8988T (cell line): Measurements from ENCODE around the gene HTD2.

ENCODE experiments used
- DNase-seq: peaks from one replicate; pipeline ENCODE4 v3.0.0; 2011

Gene HTD2

DNA sequence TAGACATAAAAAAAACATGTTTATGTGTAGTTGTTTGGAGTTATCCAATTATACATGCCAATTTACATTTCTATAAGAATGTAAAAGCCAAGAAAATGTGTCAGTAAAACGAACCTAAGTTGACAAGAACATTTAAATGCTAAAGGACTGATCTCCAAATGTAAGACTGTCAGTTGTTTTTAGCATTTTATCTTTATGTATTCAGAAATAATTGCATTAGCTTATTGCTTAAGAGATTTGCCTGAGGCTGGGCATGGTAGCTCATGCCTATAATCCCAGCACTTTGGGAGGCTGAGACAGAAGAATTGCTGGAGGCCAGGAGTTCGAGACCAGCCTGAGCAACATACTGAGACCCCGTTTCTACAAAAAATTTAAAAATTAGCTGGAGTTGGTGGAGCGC lies 53.3 kb downstream of the HTD2 start:
- DNase-seq, result no peak

DNA sequence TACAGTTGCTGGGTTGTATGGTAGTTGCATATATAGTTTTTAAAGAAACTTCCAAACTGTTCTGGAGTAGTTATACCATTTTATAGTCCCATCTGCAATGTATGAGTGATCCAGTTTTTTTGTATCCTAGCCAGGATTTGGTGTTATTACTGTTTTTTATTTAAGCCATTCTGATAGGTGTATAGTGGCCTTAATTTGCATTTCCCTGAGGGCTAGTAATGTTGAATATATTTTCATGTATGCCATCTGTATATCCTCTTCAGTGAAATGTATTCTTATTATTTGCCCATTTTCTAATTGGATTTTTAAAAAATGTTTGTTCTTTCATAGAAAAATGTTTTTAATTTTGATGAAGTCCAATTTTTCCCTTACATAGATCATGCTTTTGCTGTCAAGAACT lies 55.5 kb downstream of the HTD2 start:
- no peak for DNase-seq

DNA sequence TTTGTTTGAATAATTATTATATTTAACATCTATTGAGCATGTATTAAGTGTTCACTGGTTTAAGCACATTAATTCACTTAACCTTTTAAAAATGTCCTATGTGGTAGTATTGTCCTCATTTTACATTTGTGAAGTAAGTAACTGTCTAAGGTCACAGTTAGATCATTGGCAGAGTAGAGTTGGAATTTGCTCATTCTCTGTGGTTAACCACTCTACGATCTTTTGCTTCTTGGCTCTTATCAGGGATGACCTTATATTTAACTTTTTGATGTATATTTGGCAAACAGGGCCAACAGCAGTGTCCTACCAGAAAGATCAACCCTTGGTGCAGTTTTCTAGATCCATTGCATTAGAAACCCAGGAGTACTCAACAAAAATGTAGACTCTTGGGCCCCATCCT lies 60.4 kb downstream of the HTD2 start:
- DNase-seq, result no peak

DNA sequence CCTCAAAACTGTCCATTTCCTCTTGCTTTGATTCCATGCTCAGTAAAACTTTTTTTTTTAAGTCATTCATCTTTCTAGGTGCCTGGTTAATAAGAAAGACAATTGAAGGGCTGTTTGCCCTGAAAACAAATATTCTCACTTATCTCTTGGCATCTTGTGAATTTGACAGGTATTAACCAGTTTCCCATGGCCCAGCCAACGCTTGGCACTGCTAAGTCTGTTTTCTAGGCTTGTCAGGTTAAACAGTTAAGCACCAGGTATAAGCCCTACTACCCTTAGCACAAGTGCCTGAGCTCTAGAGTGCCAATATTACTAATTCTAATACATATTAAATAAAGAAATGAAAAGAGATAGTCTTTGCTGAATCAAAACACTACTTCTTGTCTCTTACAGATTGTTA lies 62.7 kb downstream of the HTD2 start:
- DNase-seq, result no peak
